GM19035 (cell line): Measurements from ENCODE around the gene MYBPHL.

ENCODE experiments used
- ATAC-seq: cut with Tn5 transposase; IDR thresholded peaks from one replicate; pipeline ENCODE4 v1.9.1; 2021; ENCODE audit not compliant: unreplicated experiment

The MYBPHL gene

GRCh38 chr1:109266965-109267364, 39.8 kb downstream of the MYBPHL start:
- no peak for ATAC-seq

GRCh38 chr1:109265741-109266330, 41.0 kb downstream of the MYBPHL start:
- ATAC-seq = no peak

GRCh38 chr1:109265016-109265415, 41.8 kb downstream of the MYBPHL start:
- ATAC-seq = no peak

GRCh38 chr1:109264379-109264755, 42.4 kb downstream of the MYBPHL start:
- ATAC-seq = no peak

GRCh38 chr1:109263597-109264378, 43.0 kb downstream of the MYBPHL start:
- ATAC-seq = peak; percentile 61

- ATAC-seq = no peak
Measured at GRCh38 chr1:109263234-109263596, 43.6 kb downstream of the MYBPHL start.

DNA sequence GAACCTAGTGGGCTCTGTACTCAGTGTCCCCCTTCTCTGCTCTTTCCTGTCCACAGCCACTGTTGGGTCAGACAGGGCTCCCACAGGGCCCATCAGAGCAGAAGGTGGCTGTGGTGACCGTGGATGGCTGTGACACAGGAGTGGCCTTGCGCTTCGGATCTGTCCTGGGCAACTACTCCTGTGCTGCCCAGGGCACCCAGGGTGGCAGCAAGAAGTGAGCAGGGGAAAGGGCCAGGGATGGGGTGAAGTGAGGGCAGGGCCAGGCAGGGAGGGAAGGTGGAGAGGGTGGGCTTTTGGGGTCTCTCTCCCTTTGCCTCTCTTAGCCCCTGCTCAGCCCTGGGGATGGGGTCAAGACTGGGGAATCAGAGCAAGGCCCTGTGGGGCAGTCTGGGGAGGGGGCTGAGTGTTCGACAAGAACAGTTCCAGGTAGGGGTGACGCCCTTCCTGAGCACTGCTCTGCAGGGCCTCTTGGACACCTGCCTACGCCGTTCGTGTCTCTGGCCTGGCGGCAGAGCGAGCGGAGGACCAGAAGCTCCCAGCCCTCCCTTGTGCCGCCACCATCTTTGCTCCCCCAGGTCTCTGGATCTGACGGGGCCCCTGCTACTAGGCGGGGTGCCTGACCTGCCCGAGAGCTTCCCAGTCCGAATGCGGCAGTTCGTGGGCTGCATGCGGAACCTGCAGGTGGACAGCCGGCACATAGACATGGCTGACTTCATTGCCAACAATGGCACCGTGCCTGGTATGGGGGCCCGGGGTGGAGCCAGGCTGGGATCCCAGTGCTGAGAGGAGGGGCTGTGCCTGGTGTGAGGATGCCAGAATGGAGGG, 44.4 kb downstream of the MYBPHL start:
- no peak for ATAC-seq

GRCh38 chr1:109261578-109261977, 45.2 kb downstream of the MYBPHL start:
- no peak for ATAC-seq

DNA sequence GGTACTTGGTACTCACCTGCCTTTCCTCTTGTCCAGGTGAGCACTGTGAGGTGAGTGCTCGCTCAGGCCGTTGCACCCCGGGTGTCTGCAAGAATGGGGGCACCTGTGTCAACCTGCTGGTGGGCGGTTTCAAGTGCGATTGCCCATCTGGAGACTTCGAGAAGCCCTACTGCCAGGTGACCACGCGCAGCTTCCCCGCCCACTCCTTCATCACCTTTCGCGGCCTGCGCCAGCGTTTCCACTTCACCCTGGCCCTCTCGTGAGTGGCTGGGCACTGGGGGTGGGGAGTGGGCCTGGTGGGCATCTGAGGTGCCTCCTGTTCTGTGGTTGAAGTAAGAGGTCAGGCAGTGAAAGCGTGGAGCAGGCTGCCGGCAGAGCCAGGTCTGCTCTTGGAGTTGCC, 45.8 kb downstream of the MYBPHL start:
- ATAC-seq = no peak

- ATAC-seq = no peak
Measured at GRCh38 chr1:109259674-109260557, 46.9 kb downstream of the MYBPHL start.

- no peak for ATAC-seq
Measured at GRCh38 chr1:109258481-109259466, 48.0 kb downstream of the MYBPHL start.

- ATAC-seq = no peak
Measured at GRCh38 chr1:109257682-109258421, 49.0 kb downstream of the MYBPHL start.

- no peak for ATAC-seq
Measured at GRCh38 chr1:109256971-109257681, 49.7 kb downstream of the MYBPHL start.

- ATAC-seq = no peak
Measured at GRCh38 chr1:109256085-109256484, 50.7 kb downstream of the MYBPHL start.

DNA sequence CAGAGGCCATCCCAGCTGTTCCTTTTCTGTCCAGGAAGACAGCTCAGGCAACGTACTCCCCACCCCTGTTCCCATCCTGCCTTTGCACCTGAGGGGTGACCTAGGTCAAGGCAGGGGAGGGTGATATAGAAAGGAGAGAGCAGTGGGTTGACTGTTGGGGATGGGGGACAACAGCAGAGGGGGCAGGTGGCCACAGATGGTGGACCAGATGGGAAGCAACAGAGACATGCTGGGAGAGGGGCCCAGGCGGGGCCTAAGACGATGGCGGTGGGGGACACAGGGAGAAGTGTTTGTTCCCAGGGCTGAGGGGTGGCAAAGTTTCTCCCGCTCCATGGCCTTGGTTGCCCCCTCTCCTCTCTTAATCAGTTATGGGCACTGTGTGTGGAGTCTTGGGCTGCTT, 51.1 kb downstream of the MYBPHL start:
- ATAC-seq = no peak

GRCh38 chr1:109255097-109255651, 51.6 kb downstream of the MYBPHL start:
- no peak for ATAC-seq

- no peak for ATAC-seq
Measured at GRCh38 chr1:109254621-109255096, 52.2 kb downstream of the MYBPHL start.
